Measurements from ENCODE around the gene LRRC7.

The LRRC7 gene

GRCh38 chr1:70066711-70067110 lies 499.0 kb downstream of the LRRC7 start:
- DNase-seq (ENCODE audit: low read depth): no peak
- TF ChIP-seq CTCF (conservative IDR thresholded peaks at IDR 0.05; ENCODE audit: low read length): no peak

DNA sequence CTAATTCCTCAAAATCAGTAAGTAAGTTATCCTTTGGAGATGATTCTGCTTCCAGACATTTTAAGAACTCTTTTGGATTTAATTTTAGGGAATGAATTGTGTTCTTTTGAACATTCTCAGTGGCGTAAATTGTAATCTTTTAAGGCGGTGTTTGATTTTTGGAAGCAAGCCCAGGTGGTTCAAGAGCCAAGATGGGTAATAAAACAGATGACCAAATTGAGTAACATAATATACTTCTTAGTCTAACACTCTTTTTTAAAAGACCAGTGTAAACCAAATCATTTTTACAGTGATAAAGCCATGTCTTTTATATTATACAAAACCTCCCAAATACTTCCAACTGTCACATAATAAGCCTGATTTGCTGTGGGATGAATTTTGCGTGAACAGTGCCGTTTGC lies 503.9 kb downstream of the LRRC7 start:
- no peak overlapping the region for H3K4me3 ChIP-seq (ENCODE audit: low read length)
- no peak for TF ChIP-seq CTCF (conservative IDR thresholded peaks at IDR 0.05; ENCODE audit: low read length)
- DNase-seq (ENCODE audit: low read depth): peak; percentile 77

More at GRCh38 chr1:70066711-70067110, 499.0 kb downstream of the LRRC7 start:
- no peak overlapping the region for H3K4me3 ChIP-seq (ENCODE audit: low read length)

- TF ChIP-seq CTCF (conservative IDR thresholded peaks at IDR 0.05; ENCODE audit: low read length): no peak
- peak; percentile 65 for DNase-seq (ENCODE audit: low read depth)
- no peak overlapping the region for H3K4me3 ChIP-seq (ENCODE audit: low read length)
These were observed 504.6 kb downstream of the LRRC7 start for GRCh38 chr1:70072231-70072751.

GRCh38 chr1:70075761-70076160 lies 508.0 kb downstream of the LRRC7 start:
- DNase-seq (ENCODE audit: low read depth): no peak
- H3K4me3 ChIP-seq (ENCODE audit: low read length): no peak overlapping the region
- TF ChIP-seq CTCF (conservative IDR thresholded peaks at IDR 0.05; ENCODE audit: low read length): no peak

DNA sequence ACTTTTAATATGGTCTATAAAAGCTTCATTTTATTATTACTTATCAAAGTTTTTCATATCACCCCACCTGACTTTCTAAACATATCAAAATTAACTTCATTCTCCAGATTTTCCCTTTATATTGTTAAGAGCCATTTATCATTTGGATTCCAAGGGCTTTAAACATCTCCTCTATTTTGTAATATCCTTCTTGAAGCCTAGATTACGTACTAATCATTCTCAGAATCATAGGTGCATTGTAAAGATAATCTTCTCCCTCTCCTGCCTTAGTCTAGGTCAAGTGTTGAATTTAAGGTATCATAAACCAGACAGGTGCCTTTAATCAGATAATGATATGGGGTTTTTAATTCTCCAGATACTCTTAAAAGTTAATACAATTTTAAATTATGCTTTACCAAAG lies 509.3 kb downstream of the LRRC7 start:
- DNase-seq (ENCODE audit: low read depth): no peak
- TF ChIP-seq CTCF (conservative IDR thresholded peaks at IDR 0.05; ENCODE audit: low read length): no peak
- H3K4me3 ChIP-seq (ENCODE audit: low read length): no peak overlapping the region

DNA sequence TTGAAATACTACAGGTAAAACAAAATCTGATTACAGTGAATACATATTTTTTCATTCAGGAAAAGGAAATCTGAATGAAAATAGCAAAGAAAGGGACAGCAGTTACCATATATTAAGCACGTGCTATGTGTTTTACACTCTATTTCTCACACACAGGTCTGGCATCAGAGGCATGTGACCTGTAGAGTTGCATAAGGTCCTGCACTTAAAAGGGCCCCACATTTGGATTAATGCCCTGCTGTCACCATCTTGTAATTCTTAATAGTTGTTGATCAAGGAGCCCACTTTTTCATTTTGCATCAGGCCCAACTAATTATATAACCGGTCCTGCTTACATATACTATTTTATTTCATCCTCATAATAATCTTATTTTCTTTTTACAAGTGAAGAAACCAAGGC lies 511.8 kb downstream of the LRRC7 start:
- DNase-seq (ENCODE audit: low read depth): no peak
- no peak for TF ChIP-seq CTCF (conservative IDR thresholded peaks at IDR 0.05; ENCODE audit: low read length)
- H3K4me3 ChIP-seq (ENCODE audit: low read length): no peak overlapping the region

DNA sequence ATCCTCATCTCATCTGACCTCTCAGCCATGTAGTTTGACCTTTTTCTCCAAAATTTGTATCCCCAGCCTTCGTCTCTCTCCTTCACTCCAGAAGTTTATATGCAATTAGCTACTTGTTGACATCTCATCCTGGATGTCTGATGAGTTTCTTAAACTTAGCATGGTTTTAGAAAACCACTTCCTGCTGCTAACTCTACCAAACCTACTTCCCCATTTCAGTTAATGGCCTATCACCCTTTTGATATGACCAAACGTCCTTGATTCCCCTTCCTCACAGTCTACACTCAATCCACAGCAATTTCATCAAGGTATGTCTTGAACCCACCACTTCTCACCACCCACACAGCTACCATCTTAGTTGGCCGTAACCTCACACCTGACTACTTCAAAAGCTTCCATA lies 515.8 kb downstream of the LRRC7 start:
- DNase-seq (ENCODE audit: low read depth): no peak
- TF ChIP-seq CTCF (conservative IDR thresholded peaks at IDR 0.05; ENCODE audit: low read length): no peak
- no peak overlapping the region for H3K4me3 ChIP-seq (ENCODE audit: low read length)
